Thyroid gland (tissue), 4 donors: ENCODE results near the gene CCL18. TPM values are rescaled to one million over a fixed set of nuclear protein-coding genes. Genes with fewer than 3 reads are reported as not detected.
"Not testable (repeated sequence)": the region's sequence is repeated elsewhere in the genome, so short reads cannot be mapped to it uniquely, and the experiment has no call there.

Source experiments
- DNase-seq, 2 donors: peaks; one replicate each; pipeline ENCODE4 v3.0.0-alpha.2; 2019
- H3K27ac ChIP-seq, 3 donors: fragments of 200-600 bp; sonication (generic); 1 replicate in 2 of 3; 2 replicates in 1 of 3; pipeline ENCODE4 v1.5.1; 2016 to 2019; ENCODE audit warnings: mild to moderate bottlenecking in 1 of 3, moderate library complexity in 1 of 3
- H3K27me3 ChIP-seq: fragments of 200-600 bp; sonication (generic); one replicate; pipeline ENCODE4 v1.5.1; 2019
- H3K36me3 ChIP-seq, 2 donors: fragments of 200-600 bp; sonication (generic); one replicate each; pipeline ENCODE4 v1.5.1; 2016 to 2019
- H3K4me1 ChIP-seq, 2 donors: fragments of 200-600 bp; sonication (generic); one replicate each; pipeline ENCODE4 v1.5.1; 2017 to 2019
- H3K4me3 ChIP-seq, 3 donors: fragments of 200-600 bp; sonication (generic); replicated peaks in 1 of 3; 1 replicate in 2 of 3; 2 replicates in 1 of 3; pipeline ENCODE4 v1.5.1; 2016; ENCODE audit warnings: mild to moderate bottlenecking in 1 of 3
- H3K9me3 ChIP-seq: fragments of 200-600 bp; sonication (generic); one replicate; pipeline ENCODE4 v1.5.1; 2017
- CTCF ChIP-seq, 6 experiments: fragments of 200-600 bp in 3 of 6; fragments of 450-650 bp in 3 of 6; sonication (generic) in 3 of 6; IDR thresholded peaks; one replicate each; pipeline ENCODE4 v1.5.1; 2016 to 2019; ENCODE audit warnings: antibody characterized with exemption in 6 of 6, mild to moderate bottlenecking in 2 of 6, inconsistent platforms in 1 of 6, moderate library complexity in 1 of 6
- POLR2A ChIP-seq, 2 donors: fragments of 450-650 bp; IDR thresholded peaks; one replicate each; pipeline ENCODE4 v1.6.1; 2017; ENCODE audit warnings: antibody characterized with exemption in 2 of 2, mild to moderate bottlenecking in 2 of 2, moderate library complexity in 1 of 2
- WGBS, 2 donors: methylation state at CpG; one replicate each; pipeline ENCODE4 v1.1.5; 2017; 5-methylcytosine and 5-hydroxymethylcytosine counted together
- intact Hi-C: fragments of 100-400 bp; cut with DNase I; formaldehyde crosslinking; loops from one replicate; pipeline ENCODE4 v1.15.1; 2023
- total RNA-seq, 4 donors: library from RNA; depleted of rRNA; stranded (reverse); fragments of >200 nt; gene quantifications; one replicate each; pipeline ENCODE4 v1.2.3, GENCODE V29; 2016

Gene CCL18
- total RNA-seq, 4 donors from 2014 or later: 0.89 to 4.7 (median 2.5) TPM; not detected in 1

GRCh38 chr17:36085765-36086164, 21.7 kb downstream of the CCL18 start:
- 54 to 62% methylated on average over 1 of the region's 1 CpG for WGBS, 2 donors
- Histone ChIP-seq H3K27me3 (no peaks in the 10 kb centered on the region), H3K27ac (no peak overlapping the region), H3K4me1 (no peaks in the 10 kb centered on the region), H3K4me3 (no peak overlapping the region), H3K36me3 (no peaks in the 10 kb centered on the region), H3K9me3 (no peaks in the 10 kb centered on the region)
- intact Hi-C loops: no loop called here
- TF ChIP-seq CTCF (IDR thresholded peaks at IDR 0.05) (no peak), POLR2A (IDR thresholded peaks at IDR 0.05) (no peak)
- DNase-seq: no peak

- no peaks in the 10 kb centered on the region for H3K27me3 ChIP-seq
- no peaks in the 10 kb centered on the region for H3K4me1 ChIP-seq
- intact Hi-C loops: no loop called here
- no peak overlapping the region for H3K27ac ChIP-seq
- H3K9me3 ChIP-seq: no peaks in the 10 kb centered on the region
- no peak overlapping the region for H3K4me3 ChIP-seq
- TF ChIP-seq CTCF (IDR thresholded peaks at IDR 0.05): no peak
- no peak for TF ChIP-seq POLR2A (IDR thresholded peaks at IDR 0.05)
- H3K36me3 ChIP-seq: no peaks in the 10 kb centered on the region
- WGBS, 2 donors: 86 to 89% methylated on average over 1 of the region's 1 CpG
- DNase-seq: no peak
Measured at GRCh38 chr17:36086791-36087190, 22.7 kb downstream of the CCL18 start.

- H3K9me3 ChIP-seq, intact Hi-C loops, H3K36me3 ChIP-seq, H3K27ac ChIP-seq, H3K27me3 ChIP-seq, H3K4me1 ChIP-seq, DNase-seq, H3K4me3 ChIP-seq: not testable (repeated sequence)
- WGBS, 2 donors: 94 to 95% methylated on average over 2 to 3 of the region's 3 CpGs
Measured at GRCh38 chr17:36087471-36087870, 23.4 kb downstream of the CCL18 start.

GRCh38 chr17:36087897-36088572, 24.0 kb downstream of the CCL18 start:
- not testable (repeated sequence) for H3K9me3 ChIP-seq

GRCh38 chr17:36088670-36089338, 24.7 kb downstream of the CCL18 start:
- Histone ChIP-seq H3K27ac (no peak overlapping the region), H3K27me3 (no peaks in the 10 kb centered on the region), H3K9me3 (no peaks in the 10 kb centered on the region), H3K4me3 (no peak overlapping the region), H3K4me1 (no peaks in the 10 kb centered on the region), H3K36me3 (no peaks in the 10 kb centered on the region)
- no peak for DNase-seq
- 75 to 80% methylated on average over 13 to 14 of the region's 14 CpGs for WGBS, 2 donors
- intact Hi-C loops: no loop called here
- TF ChIP-seq CTCF (IDR thresholded peaks at IDR 0.05) (no peak), POLR2A (IDR thresholded peaks at IDR 0.05) (no peak)

More at GRCh38 chr17:36087897-36088572, 24.0 kb downstream of the CCL18 start:
- intact Hi-C loops, H3K36me3 ChIP-seq, H3K4me3 ChIP-seq, H3K27me3 ChIP-seq, DNase-seq, H3K27ac ChIP-seq, H3K4me1 ChIP-seq: not testable (repeated sequence)
- 82 to 88% methylated on average over 10 of the region's 10 CpGs for WGBS, 2 donors

- H3K4me3 ChIP-seq: no peak overlapping the region
- WGBS, 2 donors: 81 to 85% methylated on average over 4 of the region's 4 CpGs
- H3K36me3 ChIP-seq: no peaks in the 10 kb centered on the region
- intact Hi-C loops: no loop called here
- H3K4me1 ChIP-seq: no peaks in the 10 kb centered on the region
- TF ChIP-seq CTCF (IDR thresholded peaks at IDR 0.05): no peak
- TF ChIP-seq POLR2A (IDR thresholded peaks at IDR 0.05): no peak
- no peak for DNase-seq
- H3K27ac ChIP-seq: no peak overlapping the region
- no peaks in the 10 kb centered on the region for H3K9me3 ChIP-seq
- no peaks in the 10 kb centered on the region for H3K27me3 ChIP-seq
Measured at GRCh38 chr17:36089339-36089865, 25.3 kb downstream of the CCL18 start.
